ENCODE measurements around the gene STK39.

- TF ChIP-seq GATA2 (IDR thresholded peaks at IDR 0.05; ENCODE audit: low read depth, low read length) (no peak), GATA3 (IDR thresholded peaks at IDR 0.05; ENCODE audit: low read depth, low read length) (no peak)
Measured at GRCh38 chr2:168084288-168084687, 163.1 kb downstream of the STK39 start.

Data from SH-SY5Y (cell line).